Stimulated activated CD4-positive, alpha-beta T cell treated with anti-CD3 and anti-CD28 coated beads, Interleukin-12 subunit alpha, Interleukin-12 subunit beta, amount 100 ng/mL, for 48 hours (primary cell): ENCODE data around the gene SRGAP1.

Experiments used
- DNase-seq, 3 donors: peaks; one replicate each; pipeline ENCODE4 v3.0.0-alpha.2; 2020; ENCODE audit warnings: low read depth in 2 of 3, low spot score in 1 of 3

SRGAP1 gene

GRCh38 chr12:63844391-63845341, at the start of gene SRGAP1:
Gene SRGAP1 (plus strand): TSS chr12:63844700. CDS start chr12:63844817, 117 bp downstream.
- no peak for DNase-seq

- no peak for DNase-seq
Observed at GRCh38 chr12:63795032-63795687, 49.3 kb upstream of the SRGAP1 start.

DNA sequence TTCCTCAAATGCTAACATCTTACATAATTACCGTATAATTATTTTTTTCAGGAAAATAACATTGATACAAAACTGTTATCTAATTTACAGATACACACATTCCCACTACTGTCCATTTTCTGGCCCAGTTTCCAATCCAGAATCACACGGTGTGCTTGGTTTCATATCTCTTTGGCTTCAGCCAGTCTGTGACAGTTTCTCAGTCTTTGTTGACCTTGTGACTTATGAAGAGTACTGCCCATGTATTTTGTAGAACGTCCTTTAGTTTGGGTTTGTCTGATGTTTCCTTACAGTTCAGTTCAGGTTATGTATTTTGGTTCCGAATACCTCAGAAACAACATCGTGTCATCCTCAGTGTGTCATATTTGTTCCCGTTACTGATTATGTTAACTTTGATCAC, 48.6 kb upstream of the SRGAP1 start:
- no peak for DNase-seq

GRCh38 chr12:63802012-63802608, 42.4 kb upstream of the SRGAP1 start:
- no peak for DNase-seq

DNA sequence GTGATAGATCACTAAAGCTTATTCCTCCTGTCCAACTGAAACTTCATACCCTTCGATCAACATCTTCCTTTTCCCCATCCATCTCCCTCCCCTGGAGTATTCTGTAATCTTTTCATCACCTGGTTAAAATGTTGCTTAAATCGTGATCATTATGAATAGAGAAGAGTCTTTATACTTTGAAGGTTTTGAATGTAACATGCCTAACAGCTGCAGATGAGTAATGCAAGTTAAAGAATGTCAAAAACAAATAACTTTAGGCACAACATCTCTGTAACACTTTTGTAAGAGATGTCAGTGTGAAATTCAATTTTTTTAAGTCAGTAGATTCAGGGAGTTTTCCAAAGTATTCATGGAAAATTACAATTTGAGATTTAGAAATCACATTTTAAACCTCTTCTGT, 39.8 kb upstream of the SRGAP1 start:
- DNase-seq, result no peak

DNA sequence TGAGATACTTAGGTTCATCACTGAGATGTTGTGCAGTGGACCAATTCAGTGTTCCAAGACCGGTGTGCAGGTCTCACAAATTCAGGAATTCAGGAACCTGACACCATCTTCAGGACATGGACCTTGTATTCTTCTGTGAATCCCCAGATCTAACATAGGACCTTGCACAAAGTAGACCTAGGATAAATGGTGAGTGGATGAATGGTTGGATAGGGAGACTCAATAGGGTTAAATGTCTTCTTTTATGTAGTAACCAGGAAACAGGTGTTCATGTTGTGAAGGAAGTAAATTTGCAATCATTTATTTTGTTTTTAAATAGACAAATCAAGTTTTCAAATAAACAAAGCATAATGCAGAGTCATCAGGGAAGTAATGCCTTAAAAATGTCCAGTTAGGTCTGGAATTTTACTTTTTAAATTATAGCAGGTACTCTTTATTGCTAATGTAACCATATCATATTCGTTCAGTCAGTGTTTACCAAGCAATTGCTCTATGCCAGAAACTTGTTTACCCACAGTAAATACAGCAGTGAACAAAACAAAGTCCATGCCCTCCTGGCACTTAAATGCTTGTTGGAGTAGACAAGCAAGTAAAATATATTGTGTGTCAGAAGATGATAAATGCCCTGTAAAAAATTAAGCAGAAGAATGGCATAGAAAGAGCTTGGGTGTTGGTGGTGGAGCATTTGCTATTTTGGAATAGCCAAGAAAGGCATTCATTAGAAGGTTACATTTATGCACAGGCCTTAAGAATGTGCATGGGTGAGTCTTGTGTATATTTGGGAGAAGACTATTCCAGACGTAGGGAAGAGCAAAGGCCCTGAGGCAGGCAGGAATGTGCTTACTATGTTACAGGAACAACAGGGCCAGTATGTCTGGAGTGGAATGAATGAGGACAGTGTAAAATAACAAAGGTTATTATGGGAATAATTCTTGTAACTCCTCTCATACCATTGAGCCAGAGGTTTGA, 38.5 kb upstream of the SRGAP1 start:
- no peak for DNase-seq

GRCh38 chr12:63808631-63809030, 35.9 kb upstream of the SRGAP1 start:
- DNase-seq, result no peak

GRCh38 chr12:63809566-63809965, 34.9 kb upstream of the SRGAP1 start:
- no peak for DNase-seq

GRCh38 chr12:63811334-63811733, 33.2 kb upstream of the SRGAP1 start:
- DNase-seq, result no peak

DNA sequence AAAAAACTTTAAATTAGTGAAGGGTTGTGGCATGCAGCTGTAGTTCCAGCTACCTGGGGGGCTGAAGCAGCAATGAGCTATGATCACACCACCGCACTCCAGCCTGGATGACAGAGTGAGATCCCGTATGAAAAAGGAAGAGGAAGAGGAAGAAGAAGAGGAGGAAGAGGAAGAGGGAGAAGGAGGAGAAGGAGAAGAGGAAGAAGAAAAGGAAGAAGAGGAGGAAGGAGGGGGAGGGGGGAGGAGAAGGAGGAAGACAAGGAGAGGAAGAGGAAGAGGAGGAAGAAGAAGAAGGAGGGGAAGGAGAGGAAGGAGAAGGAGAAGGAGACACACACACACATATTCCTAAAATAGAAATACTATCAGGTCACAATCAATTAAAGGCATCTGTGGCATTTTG, 32.7 kb upstream of the SRGAP1 start:
- no peak for DNase-seq

DNA sequence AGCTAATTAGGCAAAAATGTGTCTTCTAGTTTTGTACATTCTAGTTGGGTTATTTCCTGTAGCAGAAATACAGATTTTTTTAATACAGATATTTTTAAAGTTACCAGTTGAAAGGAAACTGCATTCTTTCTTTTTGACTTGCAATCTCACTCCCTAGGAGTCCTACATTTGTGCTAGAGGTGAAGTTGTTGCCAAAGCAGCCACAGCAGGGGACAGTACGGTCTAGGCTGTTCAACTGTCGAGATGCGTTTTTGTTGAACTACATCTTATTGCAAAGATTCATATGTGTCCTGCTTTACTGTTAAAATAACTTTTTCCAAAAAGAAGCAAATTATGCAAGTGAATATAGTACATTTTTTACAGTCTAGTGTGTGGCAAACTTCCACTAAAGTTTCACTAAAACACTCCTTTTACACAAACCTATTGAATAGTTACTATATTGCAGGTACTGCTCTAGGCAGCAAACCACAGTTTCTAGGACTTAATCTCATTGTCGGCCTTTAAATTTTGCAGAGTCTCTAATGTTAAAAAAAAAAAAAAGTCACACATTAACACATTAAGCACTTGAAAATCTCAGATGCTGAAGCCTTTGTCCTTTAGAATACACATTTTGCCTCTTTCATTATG, 30.2 kb upstream of the SRGAP1 start:
- DNase-seq, result no peak

DNA sequence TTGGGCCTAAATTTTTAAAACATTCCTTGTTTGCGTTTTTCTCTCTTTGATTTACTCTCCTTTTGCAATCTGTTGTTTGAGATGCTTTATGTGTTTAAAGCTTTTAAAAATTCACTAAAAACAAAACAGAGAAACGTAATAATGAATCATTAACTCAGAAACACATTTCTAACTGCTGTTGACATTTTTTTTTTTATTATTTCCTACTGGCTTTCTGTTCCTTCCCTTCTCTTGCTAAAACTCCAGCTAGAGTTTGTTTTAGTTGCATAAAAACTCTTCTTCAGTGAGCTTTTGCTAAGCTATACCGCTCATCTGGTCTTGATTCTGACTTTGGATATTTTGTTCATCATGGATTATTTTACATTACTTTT, 29.0 kb upstream of the SRGAP1 start:
- DNase-seq, result no peak

DNA sequence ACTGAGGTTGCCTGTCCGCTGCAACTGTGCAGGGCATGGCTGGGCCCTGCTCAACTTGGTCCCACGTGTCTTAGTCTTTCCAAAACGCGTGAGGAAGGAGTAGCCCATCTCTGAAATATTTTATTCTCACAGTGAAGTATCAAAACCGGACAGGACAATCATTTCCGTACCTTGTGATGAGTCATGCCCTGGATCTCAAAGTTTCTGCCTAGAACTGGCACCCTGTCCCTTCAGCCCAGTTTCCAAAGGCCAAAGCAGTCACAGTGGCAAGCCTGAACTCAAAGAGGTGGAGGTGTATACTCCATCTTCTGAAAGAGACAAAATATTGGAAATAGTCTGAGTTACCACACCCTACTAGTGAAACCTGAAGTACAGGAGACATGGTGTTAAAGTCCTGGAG, 28.5 kb upstream of the SRGAP1 start:
- no peak for DNase-seq

DNA sequence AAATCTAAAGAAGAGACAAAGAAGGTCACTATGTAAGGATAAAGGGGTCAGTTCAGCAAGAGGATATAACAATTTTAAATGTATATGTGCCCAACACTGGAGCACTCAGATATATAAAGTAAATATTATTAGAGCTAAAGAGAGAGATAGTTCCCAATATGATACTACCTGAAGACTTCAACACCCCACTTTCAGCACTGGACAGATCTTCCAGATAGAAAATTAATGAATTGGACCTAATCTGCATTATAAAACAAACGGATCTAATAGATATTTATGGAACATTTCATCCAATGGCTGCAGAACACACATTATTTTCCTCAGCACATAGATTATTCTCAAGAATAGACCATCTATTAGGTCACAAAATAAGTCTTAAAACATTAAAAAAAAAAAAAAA, 24.1 kb upstream of the SRGAP1 start:
- DNase-seq, result no peak

- no peak for DNase-seq
Observed at GRCh38 chr12:63821781-63822251, 22.7 kb upstream of the SRGAP1 start.

GRCh38 chr12:63822352-63822751, 22.1 kb upstream of the SRGAP1 start:
- DNase-seq, result no peak

- no peak for DNase-seq
Observed at GRCh38 chr12:63823040-63823439, 21.5 kb upstream of the SRGAP1 start.

DNA sequence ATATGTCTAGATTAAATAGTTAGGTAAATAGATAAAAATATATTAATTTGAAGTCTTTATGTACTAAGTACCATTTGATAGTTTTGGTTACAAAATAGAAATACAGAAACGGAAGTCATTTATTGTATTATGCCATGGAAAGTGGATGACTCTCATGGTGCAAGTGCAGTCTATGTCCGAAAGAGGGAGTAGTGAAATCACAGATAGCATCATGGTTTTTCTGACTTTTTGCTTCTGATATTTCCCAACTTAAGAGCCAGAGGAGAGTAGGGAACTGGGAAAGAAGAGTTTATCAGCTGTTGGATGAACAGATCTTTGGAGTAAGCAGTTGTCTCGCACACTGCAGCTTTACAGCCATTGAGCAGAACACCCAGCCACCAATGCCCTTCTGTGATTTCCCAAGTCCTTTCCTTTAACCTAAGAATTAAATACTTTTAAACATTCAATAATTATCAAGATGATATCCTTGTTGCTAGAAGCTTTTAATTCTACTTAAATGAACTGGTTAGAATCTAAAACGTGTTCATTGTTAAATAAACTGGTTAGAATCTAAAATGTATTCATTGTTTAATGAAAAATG, 18.4 kb upstream of the SRGAP1 start:
- no peak for DNase-seq

DNA sequence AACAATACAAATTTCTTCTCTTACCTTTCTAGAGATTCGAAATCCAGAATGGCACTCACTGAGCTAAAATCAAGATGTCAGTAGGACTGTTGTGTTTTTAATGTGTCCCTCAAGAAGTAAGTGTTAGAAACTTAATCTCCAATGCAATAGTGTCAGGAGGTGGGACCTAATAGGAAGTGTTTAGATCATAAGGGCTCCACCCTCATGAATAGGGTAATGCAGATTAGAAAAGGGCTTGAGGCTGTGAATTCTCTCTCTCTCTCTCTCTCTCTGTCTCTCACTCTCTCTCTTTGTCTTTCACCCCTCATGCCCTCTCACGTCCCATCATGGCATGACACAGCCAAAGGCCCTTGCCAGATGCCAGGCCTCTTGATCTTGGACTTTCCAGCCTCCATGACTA, 15.6 kb upstream of the SRGAP1 start:
- DNase-seq, result no peak

GRCh38 chr12:63836046-63836445, 8.5 kb upstream of the SRGAP1 start:
- DNase-seq, result no peak
